PC-9 (cell line): ENCODE results near the gene ITCH. TPM values are rescaled to one million over a fixed set of nuclear protein-coding genes. Genes with fewer than 3 reads are reported as not detected.
A peak's percentile ranks its signal among the peaks of the same experiment; 100 is the strongest.
"Not testable (repeated sequence)": the region's sequence is repeated elsewhere in the genome, so short reads cannot be mapped to it uniquely, and the experiment has no call there.

Experiments used
- BruUV-seq: library from RNA; stranded (reverse); fragments of 400-500 nt; replicated peaks from 2 replicates; lab custom pipeline; 2021; lab: Mats Ljungman, UMichigan
- CTCF ChIA-PET: fragments of 300-600 bp; sonication (Branson Sonifier 250); formaldehyde crosslinking; loops from one replicate; lab custom pipeline; 2022; ENCODE audit warnings: antibody characterized with exemption; lab: Charles Lee
- POLR2A ChIA-PET: fragments of 300-600 bp; sonication (Branson Sonifier 250); formaldehyde crosslinking; loops from one replicate; lab custom pipeline; 2022; ENCODE audit warnings: antibody characterized with exemption; ENCODE audit not compliant: unreplicated experiment; lab: Charles Lee
- DNase-seq, 2 experiments: peaks; one replicate each; pipeline versions ENCODE4 v3.0.0 to v3.0.0-alpha.2; 2015 to 2022; ENCODE audit warnings: mixed read lengths in 1 of 2
- H2AFZ ChIP-seq: fragments of 200-600 bp; sonication (generic); 2 replicates; pipeline ENCODE4 v1.8.1; 2017; ENCODE audit warnings: antibody characterized with exemption
- H3F3A ChIP-seq: fragments of 200-600 bp; sonication (generic); 2 replicates; pipeline ENCODE4 v1.8.1; 2017; ENCODE audit warnings: antibody characterized with exemption, mild to moderate bottlenecking, low read depth; ENCODE audit not compliant: insufficient read depth
- H3K27ac ChIP-seq: fragments of 200-600 bp; sonication (generic); 2 replicates; pipeline ENCODE4 v1.6.1; 2016; ENCODE audit warnings: mixed run types
- H3K27me3 ChIP-seq: fragments of 200-600 bp; sonication (generic); 2 replicates; pipeline ENCODE4 v1.6.1; 2016; ENCODE audit warnings: low read depth, mixed run types; ENCODE audit not compliant: insufficient read depth
- H3K36me3 ChIP-seq: fragments of 200-600 bp; sonication (generic); 2 replicates; pipeline ENCODE4 v1.6.1; 2016; ENCODE audit warnings: low read depth, mixed run types
- H3K4me1 ChIP-seq: fragments of 200-600 bp; sonication (generic); replicated peaks from 2 replicates; pipeline ENCODE4 v1.6.1; 2016; ENCODE audit warnings: mixed run types; ENCODE audit not compliant: insufficient read depth
- H3K4me2 ChIP-seq: fragments of 200-600 bp; sonication (generic); 2 replicates; pipeline ENCODE4 v1.6.1; 2017; ENCODE audit warnings: mixed run types
- H3K4me3 ChIP-seq: fragments of 200-600 bp; sonication (generic); 2 replicates; pipeline ENCODE4 v1.6.1; 2016; ENCODE audit warnings: mixed run types
- H3K79me2 ChIP-seq: fragments of 200-600 bp; sonication (generic); 2 replicates; pipeline ENCODE4 v1.6.1; 2017; ENCODE audit warnings: low read depth, mixed run types
- H3K9me2 ChIP-seq: fragments of 200-600 bp; sonication (generic); 2 replicates; pipeline ENCODE4 v1.8.1; 2017; ENCODE audit warnings: mild to moderate bottlenecking; ENCODE audit not compliant: insufficient read depth
- H3K9me3 ChIP-seq: fragments of 200-600 bp; sonication (generic); 2 replicates; pipeline ENCODE4 v1.8.1; 2016; ENCODE audit warnings: low read depth; ENCODE audit not compliant: insufficient read depth
- H4K20me1 ChIP-seq: fragments of 200-600 bp; sonication (generic); 2 replicates; pipeline ENCODE4 v1.8.1; 2017; ENCODE audit not compliant: insufficient read depth
- EZH2 ChIP-seq: fragments of 200-600 bp; sonication (generic); IDR thresholded peaks from 2 replicates; pipeline ENCODE4 v1.8.0; 2017; ENCODE audit warnings: antibody characterized with exemption, low read depth
- intact Hi-C: fragments of 100-400 bp; cut with micrococcal nuclease; formaldehyde crosslinking; loops from one replicate; pipeline ENCODE4 v1.10.0; 2022; ENCODE audit not compliant: unreplicated experiment
- total RNA-seq: library from RNA; stranded (reverse); gene quantifications from 2 replicates; pipeline ENCODE4 v1.2.3, GENCODE V29; 2021
- TF ChIP-seq, protein P1 (sequence below): fragments of 200-600 bp; sonication (generic); conservative IDR thresholded peaks from 2 replicates; pipeline ENCODE4 v1.6.1; 2017; ENCODE audit warnings: mixed run types, antibody characterized with exemption, mild to moderate bottlenecking, moderate library complexity

The ITCH gene
- total RNA-seq, 1 experiment from 2014 or later = 144 TPM

DNA sequence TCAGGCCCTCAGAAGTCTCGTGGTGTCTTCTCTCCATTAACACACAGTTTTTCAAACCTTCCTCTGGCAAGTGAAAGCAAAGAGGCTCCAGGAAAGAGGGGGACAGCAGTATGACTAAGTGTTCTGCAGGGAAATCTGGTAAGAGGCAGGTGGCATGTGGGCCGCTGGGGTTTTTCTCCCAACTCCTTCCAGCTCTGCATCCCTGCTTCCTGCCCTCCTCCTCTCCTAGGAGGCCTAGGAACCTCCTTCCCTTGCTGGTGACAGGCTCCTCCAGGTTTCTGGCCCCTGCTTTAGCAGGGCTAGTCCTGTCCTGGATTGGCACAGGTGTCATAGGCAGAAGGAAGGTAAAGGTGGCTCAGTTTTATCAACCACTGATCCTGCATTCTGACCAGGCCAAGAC lies 7.6 kb upstream of the ITCH start:
- Histone ChIP-seq H3K36me3 (no peaks in the 10 kb centered on the region), H4K20me1 (no peaks in the 10 kb centered on the region), H3K4me2 (no peak overlapping the region), H3K4me3 (no peak overlapping the region), H3K9me3 (no peaks in the 10 kb centered on the region), H3K27me3 (no peaks in the 10 kb centered on the region), H3K9me2 (no peaks in the 10 kb centered on the region), H3K27ac (peak overlapping the region; percentile 41), H3K79me2 (no peaks in the 10 kb centered on the region), H3K4me1 (peaks cover 14% of the 10 kb centered on the region), H2AFZ (peak overlapping the region; percentile 44; the same call in 1 of the 2 replicates), H3F3A (peaks cover 24% of the 10 kb centered on the region)
- POLR2A ChIA-PET = no interaction called here
- TF ChIP-seq, protein P1, sequence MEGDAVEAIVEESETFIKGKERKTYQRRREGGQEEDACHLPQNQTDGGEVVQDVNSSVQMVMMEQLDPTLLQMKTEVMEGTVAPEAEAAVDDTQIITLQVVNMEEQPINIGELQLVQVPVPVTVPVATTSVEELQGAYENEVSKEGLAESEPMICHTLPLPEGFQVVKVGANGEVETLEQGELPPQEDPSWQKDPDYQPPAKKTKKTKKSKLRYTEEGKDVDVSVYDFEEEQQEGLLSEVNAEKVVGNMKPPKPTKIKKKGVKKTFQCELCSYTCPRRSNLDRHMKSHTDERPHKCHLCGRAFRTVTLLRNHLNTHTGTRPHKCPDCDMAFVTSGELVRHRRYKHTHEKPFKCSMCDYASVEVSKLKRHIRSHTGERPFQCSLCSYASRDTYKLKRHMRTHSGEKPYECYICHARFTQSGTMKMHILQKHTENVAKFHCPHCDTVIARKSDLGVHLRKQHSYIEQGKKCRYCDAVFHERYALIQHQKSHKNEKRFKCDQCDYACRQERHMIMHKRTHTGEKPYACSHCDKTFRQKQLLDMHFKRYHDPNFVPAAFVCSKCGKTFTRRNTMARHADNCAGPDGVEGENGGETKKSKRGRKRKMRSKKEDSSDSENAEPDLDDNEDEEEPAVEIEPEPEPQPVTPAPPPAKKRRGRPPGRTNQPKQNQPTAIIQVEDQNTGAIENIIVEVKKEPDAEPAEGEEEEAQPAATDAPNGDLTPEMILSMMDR = no peak
- no peak for TF ChIP-seq EZH2
- CTCF ChIA-PET = interaction anchor here (0.5 kb wide), 1 partner anchor 79 kb away, joined by 4 read pairs; no protein-coding TSS in a partner anchor
- intact Hi-C loops = no loop called here
- DNase-seq = peak in 1 of 2 experiments; percentile 19
- BruUV-seq = no TSS peak

- H2AFZ ChIP-seq, H3K9me2 ChIP-seq, H3K27me3 ChIP-seq, DNase-seq, H3K9me3 ChIP-seq, BruUV-seq, POLR2A ChIA-PET, H3K4me2 ChIP-seq, H3K4me3 ChIP-seq, H3K27ac ChIP-seq, H4K20me1 ChIP-seq, H3K36me3 ChIP-seq: not testable (repeated sequence)
- intact Hi-C loops = loop anchor here (5.0 kb wide), 1 partner anchor 43 kb away; no protein-coding TSS in a partner anchor
- CTCF ChIA-PET = interaction anchor here (0.6 kb wide), 1 partner anchor 1159 kb away, joined by 3 read pairs; no protein-coding TSS in a partner anchor
- peaks cover 28% of the 10 kb centered on the region for H3K4me1 ChIP-seq
- H3F3A ChIP-seq = peaks cover 29% of the 10 kb centered on the region
- peaks cover 22% of the 10 kb centered on the region for H3K79me2 ChIP-seq
Observed at GRCh38 chr20:34359729-34360128, 3.3 kb upstream of the ITCH start.

DNA sequence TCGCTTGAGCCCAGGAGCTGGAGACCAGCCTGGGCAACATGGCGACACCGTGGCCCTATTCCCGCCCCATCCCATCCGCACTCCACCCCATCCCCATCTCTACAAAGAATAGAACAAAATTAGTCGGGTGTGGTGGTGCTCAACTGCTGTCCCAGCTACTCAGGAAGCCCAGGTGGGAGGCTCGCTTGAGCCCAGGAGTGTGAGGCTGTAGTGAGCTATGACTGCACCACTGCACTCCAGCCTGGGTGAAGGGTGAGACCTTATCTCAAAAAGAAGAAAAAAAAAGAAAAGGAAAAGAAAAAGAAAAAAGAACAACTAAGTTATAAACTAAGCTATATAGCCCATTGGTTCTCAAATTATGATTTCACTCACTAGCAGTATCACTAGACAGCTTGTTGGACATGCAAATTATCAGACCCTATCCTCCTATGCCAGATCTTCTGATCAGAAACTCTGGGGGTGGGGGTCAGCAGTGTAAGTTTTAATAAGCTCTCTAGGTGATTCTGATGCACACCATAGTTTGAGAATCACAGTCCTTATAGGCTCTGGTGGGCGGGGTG lies 491 bp upstream of the ITCH start:
- Histone ChIP-seq H2AFZ (no peak overlapping the region), H3K4me3 (peak overlapping the region; percentile 91), H3K4me2 (peak overlapping the region; percentile 100), H3K27ac (peak overlapping the region; percentile 94), H3K4me1 (peaks cover 50% of the 10 kb centered on the region), H4K20me1 (no peaks in the 10 kb centered on the region; the same call in 1 of the 2 replicates), H3F3A (peaks cover 53% of the 10 kb centered on the region), H3K36me3 (peaks cover 30% of the 10 kb centered on the region), H3K9me2 (no peaks in the 10 kb centered on the region), H3K79me2 (peaks cover 51% of the 10 kb centered on the region), H3K9me3 (no peaks in the 10 kb centered on the region), H3K27me3 (no peaks in the 10 kb centered on the region)
- POLR2A ChIA-PET = interaction anchor here (0.5 to 1.2 kb wide), 15 partner anchors 9 to 1532 kb away, joined by 3 to 13 read pairs (median 6); partner anchors contain the start of gene PIGU
- CTCF ChIA-PET = interaction anchor here (0.6 to 3.9 kb wide), 5 partner anchors 14 to 131 kb away, joined by 3 to 24 read pairs (median 9); no protein-coding TSS in a partner anchor
- BruUV-seq = TSS peak; percentile 98
- no peak for TF ChIP-seq EZH2
- TF ChIP-seq, protein P1 = no peak
- peak in 1 of 2 experiments; percentile 19 for DNase-seq
- intact Hi-C loops = loop anchor here (1.0 to 5.0 kb wide), 2 partner anchors 40 to 48 kb away; no protein-coding TSS in a partner anchor
